HepG2 (cell line): ENCODE data around the gene ATG9A. TPM values are rescaled to one million over a fixed set of nuclear protein-coding genes. Genes with fewer than 3 reads are reported as not detected.
A peak's percentile ranks its signal among the peaks of the same experiment; 100 is the strongest.

Experiments used
- ADNP ChIP-seq: sonication (generic); formaldehyde crosslinking; IDR thresholded peaks from 2 replicates; pipeline ENCODE4 v1.4.0; 2020; ENCODE audit warnings: missing genetic modification reagents
- FOXA1 ChIP-seq, 2 experiments: fragments of 450-650 bp in 1 of 2; sonication (generic) in 1 of 2; formaldehyde crosslinking in 1 of 2; IDR thresholded peaks; 2 replicates each; pipeline versions ENCODE4 v1.4.0 to v1.6.1; 2016 to 2020; ENCODE audit warnings: missing genetic modification reagents in 1 of 2
- HDAC6 ChIP-seq: fragments of 200-600 bp; sonication (generic); IDR thresholded peaks from 2 replicates; pipeline ENCODE4 v1.7.0; 2017; ENCODE audit warnings: mild to moderate bottlenecking, antibody characterized with exemption, low read length, low read depth
- HOMEZ ChIP-seq: IDR thresholded peaks from 2 replicates; pipeline ENCODE4 v1.6.1; 2016; ENCODE audit warnings: low read depth
- IRX3 ChIP-seq: sonication (generic); formaldehyde crosslinking; IDR thresholded peaks from 2 replicates; pipeline ENCODE4 v1.8.1; 2023; ENCODE audit warnings: mild to moderate bottlenecking, low read depth, missing genetic modification reagents, borderline replicate concordance
- KMT2B ChIP-seq: IDR thresholded peaks from 2 replicates; pipeline ENCODE4 v1.6.1; 2016; ENCODE audit warnings: missing genetic modification reagents, missing compliant biosample characterization
- MEIS2 ChIP-seq: sonication (generic); formaldehyde crosslinking; IDR thresholded peaks from 2 replicates; pipeline ENCODE4 v1.9.0; 2021; ENCODE audit warnings: mild to moderate bottlenecking, missing genetic modification reagents
- MXD3 ChIP-seq: IDR thresholded peaks from 2 replicates; pipeline ENCODE4 v1.6.1; 2016; ENCODE audit warnings: mild to moderate bottlenecking, missing biosample characterization, missing genetic modification reagents
- PHB2 ChIP-seq: fragments of 450-650 bp; IDR thresholded peaks from 2 replicates; pipeline ENCODE4 v1.6.1; 2018; ENCODE audit not compliant: partially characterized antibody
- PHF8 ChIP-seq: sonication (generic); formaldehyde crosslinking; IDR thresholded peaks from 2 replicates; pipeline ENCODE4 v1.5.0; 2020; ENCODE audit warnings: missing genetic modification reagents
- REST ChIP-seq, 2 experiments: IDR thresholded peaks; 2 replicates each; pipeline ENCODE4 v1.6.1; 2011 to 2012; ENCODE audit warnings: low read length in 2 of 2, borderline replicate concordance in 1 of 2, low read depth in 1 of 2, mild to moderate bottlenecking in 1 of 2, moderate library complexity in 1 of 2
- RXRA ChIP-seq: sonication (generic); formaldehyde crosslinking; IDR thresholded peaks from 2 replicates; pipeline ENCODE4 v1.5.1; 2020; ENCODE audit warnings: missing genetic modification reagents
- SKIL ChIP-seq: sonication (generic); formaldehyde crosslinking; IDR thresholded peaks from 2 replicates; pipeline ENCODE4 v1.8.0; 2022; ENCODE audit warnings: missing genetic modification reagents, mild to moderate bottlenecking, moderate library complexity, borderline replicate concordance
- SNRNP70 ChIP-seq: fragments of 200-400 bp; formaldehyde crosslinking; IDR thresholded peaks from 2 replicates; pipeline ENCODE4 v1.6.1; 2017; ENCODE audit warnings: mild to moderate bottlenecking, low read depth, low read length, moderate library complexity
- SOX13 ChIP-seq, 3 experiments: fragments of 450-650 bp in 1 of 3; sonication (generic) in 1 of 3; formaldehyde crosslinking in 1 of 3; IDR thresholded peaks in 2 of 3; conservative IDR thresholded peaks in 1 of 3; 2 replicates each; pipeline versions ENCODE4 v1.5.0 to v1.6.1; 2016 to 2020; ENCODE audit warnings: antibody characterized with exemption in 1 of 3, mild to moderate bottlenecking in 1 of 3, missing compliant biosample characterization in 1 of 3, missing genetic modification reagents in 1 of 3, moderate library complexity in 1 of 3
- ZNF20 ChIP-seq: sonication (generic); formaldehyde crosslinking; IDR thresholded peaks from 2 replicates; pipeline ENCODE4 v1.4.0; 2020; ENCODE audit warnings: mild to moderate bottlenecking, moderate library complexity, missing genetic modification reagents
- ZNF251 ChIP-seq: sonication (generic); formaldehyde crosslinking; IDR thresholded peaks from 2 replicates; pipeline ENCODE4 v1.9.0; 2021; ENCODE audit warnings: mild to moderate bottlenecking, missing genetic modification reagents
- ZNF570 ChIP-seq: sonication (generic); formaldehyde crosslinking; IDR thresholded peaks from 2 replicates; pipeline ENCODE4 v1.4.0; 2020; ENCODE audit warnings: mild to moderate bottlenecking, missing genetic modification reagents, borderline replicate concordance
- ZSCAN5A ChIP-seq: sonication (generic); formaldehyde crosslinking; IDR thresholded peaks from 2 replicates; pipeline ENCODE4 v1.8.0; 2022; ENCODE audit warnings: mild to moderate bottlenecking, missing genetic modification reagents, borderline replicate concordance
- polyA plus RNA-seq, 8 experiments: library from polyadenylated mRNA; depleted of rRNA in 3 of 8; stranded (reverse) in 7 of 8; unstranded in 1 of 8; fragments of >200 nt; fragmentation: Illumina TruSeq in 4 of 8; extraction: Trizol in 4 of 8; gene quantifications; 2 replicates each; pipeline versions ENCODE4 v1.2.1 to v1.2.3, GENCODE V29; 2011 to 2016; ENCODE audit warnings: low read depth in 4 of 8, missing spikeins in 1 of 8, mixed read lengths in 1 of 8; ENCODE audit not compliant: insufficient read depth in 1 of 8
- total RNA-seq, 5 experiments: library from RNA; depleted of rRNA; stranded (reverse); fragments of >200 nt; fragmentation: Illumina TruSeq; extraction: Trizol; gene quantifications; 2 replicates each; pipeline ENCODE4 v1.2.3, GENCODE V29; 2016; ENCODE audit warnings: low read depth in 1 of 5

The ATG9A gene
- total and polyA plus RNA-seq, 2 of the 13 experiments (the other 11 are each of a cell fraction or from before 2014, with no cell fraction given) = 35.0 to 131 TPM

- TF ChIP-seq PHB2 (no peak), IRX3 (CRISPR knock-in tag) (no peak), ZNF20 (CRISPR knock-in tag) (no peak), ZSCAN5A (CRISPR knock-in tag) (no peak; the same call in 1 of the 2 replicates), MXD3 (CRISPR knock-in tag) (0 out of 2 replicates have a peak, but pooled peaks have one; percentile 45), PHF8 (peak; percentile 88), ZNF570 (CRISPR knock-in tag) (no peak), ADNP (no peak), HDAC6 (no peak), FOXA1 (IDR thresholded peaks at IDR 0.05) (no peak), FOXA1 (CRISPR knock-in tag; IDR thresholded peaks at IDR 0.05) (no peak; the same call in 1 of the 2 replicates), KMT2B (CRISPR knock-in tag) (peak; percentile 86), HOMEZ (CRISPR knock-in tag) (no peak; the same call in 1 of the 2 replicates), REST (IDR thresholded peaks at IDR 0.05; ENCODE audit: borderline replicate concordance in 1 of 2, low read depth in 1 of 2, low read length in 2 of 2) (peak in 1 of 2 experiments; percentile 80; a peak in 1 of 4 replicates), SOX13 (IDR thresholded peaks at IDR 0.05) (no peak), SOX13 (CRISPR knock-in tag; conservative IDR thresholded peaks at IDR 0.05 in 1 of 2, IDR thresholded peaks at IDR 0.05 in 1 of 2) (peak in 1 of 2 experiments; percentile 26; a peak in 1 of 4 replicates), SKIL (CRISPR knock-in tag) (no peak), RXRA (CRISPR knock-in tag) (no peak), SNRNP70 (no peak), MEIS2 (peak; percentile 49), ZNF251 (CRISPR knock-in tag) (no peak)
Measured at GRCh38 chr2:219229305-219230058, at the start of gene ATG9A, which contains the start of gene ANKZF1 (continued).
